GM12891 (cell line): Measurements from ENCODE around the gene GIMAP8.

Experiments used
- POLR2A ChIP-seq: IDR thresholded peaks from 2 replicates; pipeline ENCODE4 v1.6.1; 2011; ENCODE audit warnings: low read depth, low read length, control low read depth
- POLR2AphosphoS5 ChIP-seq: IDR thresholded peaks from 2 replicates; pipeline ENCODE4 v1.6.1; 2011; ENCODE audit warnings: low read depth, low read length, control low read depth
- TAF1 ChIP-seq: IDR thresholded peaks from 2 replicates; pipeline ENCODE4 v1.6.1; 2011; ENCODE audit warnings: low read depth, low read length, control low read depth

DNA sequence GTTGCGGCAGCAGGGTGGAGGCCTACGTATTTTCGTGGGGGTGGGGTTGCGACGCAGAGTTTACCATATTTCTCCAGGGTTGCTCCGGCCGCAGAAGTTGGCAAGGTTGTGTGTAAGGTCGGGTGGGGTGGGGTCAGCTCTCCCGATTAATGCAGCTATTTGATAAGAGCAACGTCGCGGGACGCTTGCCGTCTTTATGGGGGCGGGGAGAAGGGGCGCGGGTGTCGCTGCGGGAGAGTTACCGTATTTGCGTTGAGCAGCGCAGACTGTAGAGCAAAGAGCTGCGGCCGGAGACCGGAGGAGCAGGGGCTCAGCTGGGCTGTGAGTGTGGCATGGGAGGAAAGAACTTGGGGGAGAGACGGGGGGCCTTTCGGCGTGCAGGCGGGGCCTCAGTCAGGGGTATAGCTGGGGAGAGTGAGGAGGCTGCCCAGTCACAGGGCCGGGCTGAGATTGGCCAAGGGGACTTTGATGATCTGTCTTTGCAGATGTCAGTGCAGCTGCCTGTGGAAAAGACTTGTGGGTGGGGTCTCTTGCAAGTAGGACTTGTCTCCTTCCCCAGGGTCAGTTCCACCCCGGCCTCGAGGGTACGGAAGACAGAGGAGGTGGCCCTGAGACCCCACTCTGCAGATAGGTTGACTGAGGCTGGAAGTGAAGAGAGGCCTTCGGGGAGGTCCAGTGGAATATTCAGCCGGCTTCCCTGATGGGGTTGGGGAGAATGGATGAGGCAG, 44.7 kb upstream of the GIMAP8 start:
- TF ChIP-seq POLR2A, result no peak
- TF ChIP-seq POLR2AphosphoS5, result no peak
- TF ChIP-seq TAF1, result no peak
